Naive thymus-derived CD4-positive, alpha-beta T cell (primary cell): ENCODE measurements around the gene ANKRD52. TPM values are rescaled to one million over a fixed set of nuclear protein-coding genes. Genes with fewer than 3 reads are reported as not detected.
"Not testable (repeated sequence)": the region's sequence is repeated elsewhere in the genome, so short reads cannot be mapped to it uniquely, and the experiment has no call there.

Experiments used
- ATAC-seq: fragments of 150-1000 bp; cut with Tn5 transposase; 2 replicates; pipeline ENCODE4 v1.10.0; 2021; ENCODE audit warnings: mild to moderate bottlenecking, moderate library complexity
- CTCF ChIA-PET: fragments of 350-600 bp; sonication (Branson Sonifier 250); formaldehyde crosslinking; loops from one replicate; lab custom pipeline; 2021; ENCODE audit warnings: antibody characterized with exemption; lab: Charles Lee
- POLR2A ChIA-PET: fragments of 350-600 bp; sonication (Branson Sonifier 250); formaldehyde crosslinking; loops from one replicate; lab custom pipeline; 2021; ENCODE audit warnings: antibody characterized with exemption, inconsistent platforms; lab: Charles Lee
- DNase-seq, 9 donors: peaks; one replicate each; pipeline versions ENCODE4 v3.0.0 to v3.0.0-alpha.2; 2020 to 2022; ENCODE audit warnings: mixed read lengths in 1 of 9
- H3K27ac ChIP-seq: one replicate; pipeline ENCODE4 v1.7.0; 2013; ENCODE audit warnings: mild to moderate bottlenecking, low read depth, low read length, moderate library complexity
- H3K27me3 ChIP-seq, 2 donors: one replicate each; pipeline ENCODE4 v1.7.0; 2013; ENCODE audit warnings: low read length in 2 of 2, mild to moderate bottlenecking in 2 of 2, moderate library complexity in 2 of 2; ENCODE audit not compliant: control insufficient read depth in 2 of 2, insufficient read depth in 2 of 2
- H3K36me3 ChIP-seq, 3 experiments: 1 replicate in 2 of 3; 2 replicates in 1 of 3; pipeline ENCODE4 v1.7.0; 2013; ENCODE audit warnings: low read length in 3 of 3, mild to moderate bottlenecking in 3 of 3, moderate library complexity in 1 of 3; ENCODE audit not compliant: insufficient read depth in 3 of 3, control insufficient read depth in 2 of 3
- H3K4me1 ChIP-seq, 2 donors: one replicate each; pipeline ENCODE4 v1.7.0; 2013; ENCODE audit warnings: low read length in 2 of 2, mild to moderate bottlenecking in 2 of 2, moderate library complexity in 1 of 2; ENCODE audit not compliant: control insufficient read depth in 2 of 2, insufficient read depth in 2 of 2
- H3K4me3 ChIP-seq: 2 replicates; pipeline ENCODE4 v1.7.0; 2013; ENCODE audit warnings: mild to moderate bottlenecking, low read length
- H3K9me3 ChIP-seq, 3 experiments: 1 replicate in 2 of 3; 2 replicates in 1 of 3; pipeline ENCODE4 v1.7.0; 2013; ENCODE audit warnings: low read length in 3 of 3; ENCODE audit not compliant: control insufficient read depth in 2 of 3
- H3K27ac Mint-ChIP-seq, 9 donors: one replicate each; pipeline ENCODE4 v1.8.0; 2020 to 2022; ENCODE audit warnings: mixed read lengths in 9 of 9, mild to moderate bottlenecking in 8 of 9, moderate library complexity in 5 of 9, inconsistent platforms in 2 of 9
- H3K27me3 Mint-ChIP-seq, 5 donors: one replicate each; pipeline ENCODE4 v1.8.0; 2021 to 2022; ENCODE audit warnings: mixed read lengths in 5 of 5, mild to moderate bottlenecking in 1 of 5
- H3K36me3 Mint-ChIP-seq, 5 donors: one replicate each; pipeline ENCODE4 v1.8.0; 2020 to 2022; ENCODE audit warnings: mixed read lengths in 5 of 5, mild to moderate bottlenecking in 3 of 5, inconsistent platforms in 1 of 5
- H3K4me1 Mint-ChIP-seq, 7 donors: one replicate each; pipeline ENCODE4 v1.8.0; 2020 to 2022; ENCODE audit warnings: mixed read lengths in 7 of 7, mild to moderate bottlenecking in 3 of 7, inconsistent platforms in 1 of 7
- H3K4me3 Mint-ChIP-seq, 10 donors: one replicate each; pipeline ENCODE4 v1.8.0; 2020 to 2022; ENCODE audit warnings: mild to moderate bottlenecking in 10 of 10, mixed read lengths in 10 of 10, moderate library complexity in 6 of 10, inconsistent platforms in 2 of 10
- H3K9me3 Mint-ChIP-seq, 11 donors: one replicate each; pipeline ENCODE4 v1.8.0; 2020 to 2022; ENCODE audit warnings: mixed read lengths in 11 of 11, mild to moderate bottlenecking in 4 of 11, inconsistent platforms in 1 of 11, moderate library complexity in 1 of 11
- intact Hi-C, 2 donors: fragments of 100-400 bp; cut with micrococcal nuclease; formaldehyde crosslinking; loops; one replicate each; pipeline ENCODE4 v1.15.1; 2023
- polyA plus RNA-seq, 2 donors: library from polyadenylated mRNA; unstranded; fragments of 300-500 nt; fragmentation: Illumina TruSeq; gene quantifications; one replicate each; pipeline ENCODE4 v1.2.3, GENCODE V29; 2021
- total RNA-seq, 6 experiments: library from RNA in 5 of 6; stranded (reverse) in 5 of 6; gene quantifications; 1 replicate in 5 of 6; 2 replicates in 1 of 6; pipeline ENCODE4 v1.2.3 and lab custom pipeline; 2021 to 2026

ANKRD52 gene
- total and polyA plus RNA-seq, 7 experiments from 2014 or later, result 5.1 to 64.4 (median 33.7) TPM

GRCh38 chr12:56293795-56294194 is 35.6 kb upstream of the ANKRD52 start:
- H3K36me3 ChIP-seq, result peaks cover 3 to 11% (median 9%) of the 10 kb centered on the region in 3 experiments
- peak overlapping the region in 3 of 10 donors; percentile 5 to 16 (median 15) for H3K4me3 Mint-ChIP-seq
- H3K4me1 Mint-ChIP-seq, result peaks cover 25 to 65% (median 57%) of the 10 kb centered on the region in 7 donors
- H3K4me1 ChIP-seq, result peaks cover 17 to 38% of the 10 kb centered on the region in 2 donors
- H3K9me3 ChIP-seq, result no peaks in the 10 kb centered on the region
- ATAC-seq, result no peak
- intact Hi-C loops, result no loop called here
- H3K9me3 Mint-ChIP-seq, result no peaks in the 10 kb centered on the region
- peak overlapping the region in 2 of 9 donors; percentile 22 to 41 for H3K27ac Mint-ChIP-seq
- H3K27me3 Mint-ChIP-seq, result no peaks in the 10 kb centered on the region
- H3K27me3 ChIP-seq, result no peaks in the 10 kb centered on the region
- no peak overlapping the region for H3K27ac ChIP-seq
- ChIA-PET POLR2A (no interaction called here), CTCF (interaction anchor here (1.9 kb wide), 1 partner anchor 104 kb away, joined by 4 read pairs; the partner anchor contains the start of gene SMARCC2)
- H3K4me3 ChIP-seq, result no peak overlapping the region
- H3K36me3 Mint-ChIP-seq, result peaks cover 4 to 20% (median 8%) of the 10 kb centered on the region in 5 donors
- DNase-seq, result no peak

- Mint-ChIP-seq H3K9me3 (no peaks in the 10 kb centered on the region), H3K27ac (peak overlapping the region in 2 of 9 donors; percentile 51 to 53), H3K36me3 (peaks cover 4 to 16% (median 12%) of the 10 kb centered on the region in 5 donors), H3K4me3 (peak overlapping the region in 1 of 10 donors; percentile 47), H3K27me3 (no peaks in the 10 kb centered on the region), H3K4me1 (peaks cover 12 to 37% (median 35%) of the 10 kb centered on the region in 7 donors)
- no peak overlapping the region for H3K4me3 ChIP-seq
- no peak overlapping the region for H3K27ac ChIP-seq
- no peaks in the 10 kb centered on the region for H3K27me3 ChIP-seq
- ChIA-PET POLR2A (interaction anchor here (0.7 to 2.7 kb wide), 3 partner anchors 9 to 52 kb away, joined by 3 to 10 read pairs (median 4); partner anchors contain the start of gene CS), CTCF (interaction anchor here (0.6 to 4.6 kb wide), 2 partner anchors 21 to 175 kb away, joined by 3 to 22 read pairs; no protein-coding TSS in a partner anchor)
- peaks cover 9 to 13% of the 10 kb centered on the region in 2 donors for H3K4me1 ChIP-seq
- DNase-seq (no peak), ATAC-seq (no peak)
- peaks cover 10 to 20% (median 16%) of the 10 kb centered on the region in 3 experiments for H3K36me3 ChIP-seq
- no peaks in the 10 kb centered on the region for H3K9me3 ChIP-seq
- intact Hi-C loops, result no loop called here
Measured at GRCh38 chr12:56288705-56289387, 30.7 kb upstream of the ANKRD52 start.

GRCh38 chr12:56286044-56286830 is 28.1 kb upstream of the ANKRD52 start:
- POLR2A ChIA-PET, result interaction anchor here (0.6 to 1.8 kb wide), 6 partner anchors 12 to 178 kb away, joined by 3 to 5 read pairs (median 3); partner anchors contain the start of genes ANKRD52 and CNPY2
- Mint-ChIP-seq H3K36me3 (peaks cover 2 to 35% (median 17%) of the 10 kb centered on the region in 5 donors), H3K27ac (peak overlapping the region in 4 of 9 donors; percentile 17 to 65 (median 32)), H3K9me3 (no peaks in the 10 kb centered on the region), H3K27me3 (no peaks in the 10 kb centered on the region), H3K4me1 (peaks cover 3 to 24% (median 18%) of the 10 kb centered on the region in 7 donors), H3K4me3 (no peak overlapping the region)
- no peak for DNase-seq
- no peak for ATAC-seq
- H3K36me3 ChIP-seq, result peaks cover 12 to 44% (median 23%) of the 10 kb centered on the region in 3 experiments
- no peaks in the 10 kb centered on the region for H3K27me3 ChIP-seq
- H3K4me1 ChIP-seq, result peaks cover 2 to 6% of the 10 kb centered on the region in 2 donors
- intact Hi-C loops, result no loop called here
- H3K4me3 ChIP-seq, result no peak overlapping the region
- H3K27ac ChIP-seq, result no peak overlapping the region
- CTCF ChIA-PET, result interaction anchor here (0.6 to 2.7 kb wide), 2 partner anchors 178 to 786 kb away, joined by 3 to 8 read pairs; no protein-coding TSS in a partner anchor
- no peaks in the 10 kb centered on the region for H3K9me3 ChIP-seq

GRCh38 chr12:56284263-56284662 is 26.1 kb upstream of the ANKRD52 start:
- H3K27ac Mint-ChIP-seq, H3K27ac ChIP-seq, H3K4me3 Mint-ChIP-seq, H3K27me3 ChIP-seq, H3K4me1 ChIP-seq, DNase-seq, H3K27me3 Mint-ChIP-seq, CTCF ChIA-PET, H3K9me3 Mint-ChIP-seq, H3K9me3 ChIP-seq, H3K4me3 ChIP-seq, intact Hi-C loops, ATAC-seq: not testable (repeated sequence)
- H3K36me3 ChIP-seq, result peaks cover 12 to 58% (median 19%) of the 10 kb centered on the region in 3 experiments
- peaks cover 0 to 11% (median 8%) of the 10 kb centered on the region in 7 donors for H3K4me1 Mint-ChIP-seq
- H3K36me3 Mint-ChIP-seq, result peaks cover 0 to 38% (median 18%) of the 10 kb centered on the region in 5 donors
- POLR2A ChIA-PET, result interaction anchor here (0.6 to 1.8 kb wide), 2 partner anchors 32 to 76 kb away, joined by 4 to 5 read pairs; partner anchors contain the start of genes CNPY2 and STAT2

GRCh38 chr12:56282579-56282978 is 24.4 kb upstream of the ANKRD52 start:
- no peak for ATAC-seq
- no peaks in the 10 kb centered on the region for H3K27me3 Mint-ChIP-seq
- H3K4me3 Mint-ChIP-seq, result no peak overlapping the region
- intact Hi-C loops, result no loop called here
- H3K27ac Mint-ChIP-seq, result peak overlapping the region in 4 of 9 donors; percentile 36 to 71 (median 43)
- Histone ChIP-seq H3K4me1 (no peaks in the 10 kb centered on the region), H3K27me3 (no peaks in the 10 kb centered on the region), H3K27ac (no peak overlapping the region), H3K9me3 (no peaks in the 10 kb centered on the region), H3K36me3 (peaks cover 12 to 75% (median 25%) of the 10 kb centered on the region in 3 experiments), H3K4me3 (no peak overlapping the region)
- ChIA-PET CTCF (no interaction called here), POLR2A (no interaction called here)
- H3K4me1 Mint-ChIP-seq, result peaks cover 0 to 6% (median 4%) of the 10 kb centered on the region in 7 donors
- DNase-seq, result no peak
- no peaks in the 10 kb centered on the region for H3K9me3 Mint-ChIP-seq
- H3K36me3 Mint-ChIP-seq, result peaks cover 0 to 42% (median 22%) of the 10 kb centered on the region in 5 donors

- intact Hi-C loops, result no loop called here
Measured at GRCh38 chr12:56282030-56282429, 23.8 kb upstream of the ANKRD52 start.

More at GRCh38 chr12:56282030-56282429, 23.8 kb upstream of the ANKRD52 start:
- no peaks in the 10 kb centered on the region for H3K9me3 ChIP-seq
- no peaks in the 10 kb centered on the region for H3K27me3 Mint-ChIP-seq
- peaks cover 0 to 41% (median 22%) of the 10 kb centered on the region in 5 donors for H3K36me3 Mint-ChIP-seq
- CTCF ChIA-PET, result no interaction called here
- peaks cover 12 to 79% (median 25%) of the 10 kb centered on the region in 3 experiments for H3K36me3 ChIP-seq
- H3K4me1 ChIP-seq, result no peaks in the 10 kb centered on the region
- no peak for DNase-seq
- H3K4me3 ChIP-seq, result no peak overlapping the region
- no peak overlapping the region for H3K27ac ChIP-seq
- POLR2A ChIA-PET, result no interaction called here
- ATAC-seq, result no peak
- H3K27ac Mint-ChIP-seq, result peak overlapping the region in 2 of 9 donors; percentile 36 to 71
- no peaks in the 10 kb centered on the region for H3K27me3 ChIP-seq
- H3K4me3 Mint-ChIP-seq, result no peak overlapping the region
- H3K9me3 Mint-ChIP-seq, result no peaks in the 10 kb centered on the region
- H3K4me1 Mint-ChIP-seq, result peaks cover 0 to 5% (median 4%) of the 10 kb centered on the region in 7 donors
